Stimulated activated CD8-positive, alpha-beta memory T cell treated with anti-CD3 and anti-CD28 coated beads, Interleukin-12 subunit alpha, Interleukin-12 subunit beta, amount 100 ng/mL, for 24 hours (primary cell): ENCODE data around the gene ADAD2.

Experiments
- DNase-seq: peaks from one replicate; pipeline ENCODE4 v3.0.0-alpha.2; 2020; ENCODE audit errors: extremely low read depth

Gene ADAD2

GRCh38 chr16:84176192-84177053, 14.5 kb upstream of the ADAD2 start:
- no peak for DNase-seq

GRCh38 chr16:84177741-84178073, 13.2 kb upstream of the ADAD2 start:
- DNase-seq = no peak

DNA sequence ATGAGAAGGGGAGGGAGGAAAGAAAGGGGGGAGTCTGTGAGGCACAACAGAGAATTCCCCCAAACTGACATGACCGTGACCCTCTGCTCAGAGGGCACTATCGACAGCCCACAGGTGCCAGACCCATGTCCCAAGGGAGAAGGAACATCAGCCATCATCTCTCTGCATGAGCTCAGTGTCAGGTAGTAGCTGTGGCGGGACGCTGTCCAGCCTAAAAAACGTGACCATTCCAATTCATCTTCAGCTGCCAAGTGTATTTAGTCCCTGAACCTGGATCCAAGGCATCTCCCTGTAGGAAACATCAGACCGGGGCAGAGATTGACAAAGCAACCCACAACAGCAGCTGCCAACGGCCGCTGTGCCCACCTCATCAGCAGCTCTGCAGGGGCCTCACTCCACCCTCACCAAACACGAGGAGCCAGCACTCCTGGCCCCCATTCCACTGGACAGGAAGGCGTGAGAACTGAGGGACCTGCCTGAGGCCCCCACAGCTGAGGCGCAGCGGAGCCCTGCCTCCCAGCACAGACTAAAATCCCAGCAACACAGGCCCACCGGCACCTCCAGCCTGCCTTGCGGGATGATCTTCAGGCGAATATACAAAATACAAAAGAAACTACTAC, 12.7 kb upstream of the ADAD2 start:
- no peak for DNase-seq

GRCh38 chr16:84178892-84179611, 11.9 kb upstream of the ADAD2 start:
- DNase-seq = no peak

- DNase-seq = no peak
Observed at GRCh38 chr16:84179612-84180320, 11.2 kb upstream of the ADAD2 start.

DNA sequence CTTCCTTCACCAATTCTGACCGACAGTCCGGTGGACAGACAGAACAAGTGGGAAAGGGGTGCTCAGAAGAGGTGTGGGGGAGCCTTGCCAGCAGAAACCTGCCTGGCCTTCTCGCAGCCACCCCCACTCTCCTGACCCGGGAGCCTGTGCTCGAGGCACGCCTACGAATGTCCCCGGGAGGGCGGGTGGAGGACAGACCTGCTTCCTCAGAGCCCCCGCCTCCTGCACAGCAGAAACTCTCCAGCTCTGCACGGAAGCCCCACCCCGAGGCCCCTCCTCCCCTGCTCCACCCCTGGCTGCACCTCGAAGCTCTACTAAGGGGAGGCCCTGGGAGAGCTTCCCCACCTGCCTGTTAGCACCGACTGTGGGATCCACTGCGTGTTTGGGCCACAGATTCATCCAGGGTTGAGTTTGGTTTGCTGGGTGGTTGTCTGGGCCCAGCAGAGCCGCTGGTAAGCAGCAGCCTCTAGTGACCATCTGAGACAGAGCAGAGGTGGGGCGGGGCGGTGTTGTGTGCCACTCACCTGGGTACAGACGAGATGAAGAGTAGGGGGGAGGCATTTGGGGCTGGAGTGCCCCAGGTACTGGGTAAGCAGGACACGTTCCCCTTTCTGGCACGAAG, 10.3 kb upstream of the ADAD2 start:
- DNase-seq = no peak

DNA sequence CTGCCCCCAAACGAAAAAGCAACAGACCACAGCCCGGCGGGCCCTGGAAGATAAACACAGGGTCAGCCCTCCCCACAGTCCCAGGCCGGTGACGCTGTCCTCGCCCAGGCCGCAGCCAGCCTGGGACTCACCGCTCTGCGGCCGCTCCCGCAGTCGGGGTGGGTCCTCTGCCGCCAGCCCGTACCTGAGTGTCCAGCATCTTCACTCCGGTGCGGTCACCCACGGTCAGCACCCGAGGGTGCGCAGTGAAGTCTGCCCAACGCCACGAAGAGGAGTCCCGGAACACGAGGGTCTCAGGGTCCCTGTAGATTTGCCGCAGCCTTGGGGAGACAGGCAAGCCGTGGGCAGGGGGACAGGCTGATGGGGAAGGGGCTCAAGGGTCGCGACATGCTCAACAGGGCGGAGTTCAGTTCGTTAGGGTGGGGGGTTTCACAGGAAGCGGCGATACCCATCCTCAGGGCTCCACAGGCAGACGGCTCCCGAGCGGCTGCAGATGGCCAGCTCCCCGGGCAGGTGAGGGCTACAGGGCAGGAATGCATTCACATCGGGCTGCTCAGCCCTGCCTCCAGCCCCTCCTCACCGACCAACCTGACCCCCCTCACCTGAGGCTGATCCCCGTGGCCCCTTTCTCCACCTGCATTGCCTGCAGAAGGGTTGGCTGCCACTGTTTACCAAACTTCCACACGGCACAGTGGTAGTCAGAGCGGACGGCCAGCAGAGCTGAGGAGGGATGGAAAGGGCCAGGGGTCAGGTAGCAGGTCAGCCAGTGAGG, 9.6 kb upstream of the ADAD2 start:
- no peak for DNase-seq

- no peak for DNase-seq
Observed at GRCh38 chr16:84182104-84182503, 8.9 kb upstream of the ADAD2 start.

DNA sequence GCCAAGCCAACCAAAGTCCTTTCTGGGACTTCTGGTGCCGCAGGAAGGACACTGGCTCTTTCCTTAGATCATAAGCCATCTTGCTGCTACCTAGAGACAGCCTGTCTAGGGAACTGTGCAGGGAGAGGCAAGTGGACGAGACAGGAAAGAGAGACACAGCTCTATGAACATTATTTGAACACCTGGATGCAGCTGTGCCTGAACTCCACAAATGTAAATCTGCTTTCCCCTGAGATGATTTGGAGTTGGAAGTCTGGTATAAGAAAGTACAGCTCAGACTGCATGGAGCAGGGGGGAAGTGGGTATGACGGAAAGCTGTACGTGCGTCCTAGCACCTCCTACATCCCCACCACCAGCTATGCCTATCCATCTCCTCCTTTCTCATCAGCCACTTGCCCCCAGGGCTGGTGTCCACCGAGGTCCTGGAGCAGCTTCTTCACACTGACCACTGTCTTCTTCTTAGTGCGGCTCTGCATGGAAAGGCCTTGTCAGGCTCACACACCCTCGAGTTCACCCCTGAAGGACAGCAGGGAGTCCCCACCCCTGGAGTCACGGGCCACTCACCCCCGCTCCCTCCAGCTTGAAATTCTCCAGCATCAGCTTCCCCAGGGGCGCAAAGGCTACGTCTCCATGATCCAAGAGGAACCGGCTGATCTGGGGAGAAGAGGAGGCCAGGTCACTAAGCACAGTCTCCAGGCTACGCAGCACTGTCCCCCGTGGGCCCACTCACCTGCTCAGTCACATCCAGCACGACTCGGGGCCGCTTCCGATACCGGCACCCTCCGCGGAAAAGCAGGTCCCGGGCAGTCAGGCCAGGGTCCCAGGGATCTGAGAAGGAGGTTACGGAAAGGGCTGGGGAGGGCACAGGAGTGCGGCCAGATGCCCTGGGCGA, 8.0 kb upstream of the ADAD2 start:
- DNase-seq = no peak

DNA sequence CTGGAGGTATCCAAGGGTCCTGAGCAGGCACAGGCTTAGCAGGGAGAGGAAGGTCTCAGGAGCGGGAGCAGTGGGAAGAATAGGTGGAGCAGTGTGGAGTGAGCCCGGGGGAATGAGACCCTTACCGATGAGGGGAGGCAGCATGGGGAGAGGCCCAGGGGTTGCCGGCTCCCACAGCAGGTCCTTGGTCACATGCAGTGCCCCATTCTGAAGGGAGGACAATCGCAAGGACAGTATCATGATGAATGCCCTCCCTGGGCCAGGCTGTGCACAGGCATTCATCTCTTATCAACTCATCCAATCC, 7.4 kb upstream of the ADAD2 start:
- no peak for DNase-seq

GRCh38 chr16:84183911-84184591, 6.9 kb upstream of the ADAD2 start:
- no peak for DNase-seq

GRCh38 chr16:84184775-84185174, 6.2 kb upstream of the ADAD2 start:
- no peak for DNase-seq

DNA sequence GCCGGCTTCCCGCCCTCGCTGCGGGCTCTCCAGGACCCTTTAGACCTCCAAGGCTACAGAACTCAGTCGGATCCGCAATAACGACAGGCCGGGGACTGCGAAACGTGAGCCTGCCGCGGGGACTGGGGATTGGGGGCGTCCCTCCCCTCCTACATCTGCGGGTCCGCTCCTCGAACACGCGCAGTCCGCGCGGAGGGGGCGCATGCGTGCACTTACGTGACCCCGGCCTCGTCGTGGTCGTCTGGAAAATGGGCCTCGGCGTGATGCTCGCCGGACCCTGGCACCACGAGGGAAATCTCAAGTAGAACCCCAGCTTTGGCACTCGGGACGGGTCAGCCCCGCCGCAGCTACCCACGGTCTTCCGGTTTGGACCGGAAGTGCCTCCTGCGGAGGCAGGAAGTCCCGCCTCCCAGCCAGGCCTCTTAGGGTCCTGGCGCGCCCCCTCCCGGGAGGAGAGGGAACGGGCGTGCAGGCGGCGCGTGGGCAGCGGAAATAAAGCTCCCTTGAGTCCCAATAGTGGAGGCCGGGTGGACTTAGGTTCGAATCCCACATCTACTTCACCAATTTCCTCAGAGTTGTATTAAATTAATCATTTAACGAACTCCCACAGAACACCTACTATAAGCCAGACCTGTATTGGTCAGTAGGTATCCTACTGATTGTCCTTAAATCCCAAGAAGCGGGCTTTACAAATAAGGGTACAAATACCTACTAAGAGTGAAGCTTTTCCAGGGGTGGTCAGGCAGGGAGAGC, 4.1 kb upstream of the ADAD2 start, which contains the start of gene TAF1C:
TSS of gene TAF1C (minus strand) at position 373 of the 753 bp plus-strand sequence. CDS start 2,069 bp downstream, outside the sequence.
- DNase-seq = peak; percentile 79

DNA sequence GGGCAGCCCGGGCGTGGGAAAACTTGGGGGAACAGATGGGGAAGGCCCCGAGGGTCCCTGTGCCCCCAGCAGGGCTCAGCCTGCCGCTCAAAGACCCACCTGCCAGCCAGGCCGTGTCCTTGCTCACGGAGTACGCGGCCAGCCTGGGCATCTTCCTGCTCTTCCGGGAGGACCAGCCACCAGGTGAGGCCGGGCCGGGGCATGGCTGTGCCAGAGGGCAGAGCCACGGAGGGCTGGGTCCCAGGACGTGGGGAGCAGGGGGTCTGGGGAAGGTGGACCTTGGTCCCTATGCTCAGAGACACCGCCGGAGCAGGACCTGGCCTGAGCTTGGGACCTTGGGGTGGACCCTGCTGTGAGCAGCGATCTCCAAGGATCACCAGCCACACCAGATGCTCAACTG, 509 bp downstream of the ADAD2 start:
- DNase-seq = no peak

DNA sequence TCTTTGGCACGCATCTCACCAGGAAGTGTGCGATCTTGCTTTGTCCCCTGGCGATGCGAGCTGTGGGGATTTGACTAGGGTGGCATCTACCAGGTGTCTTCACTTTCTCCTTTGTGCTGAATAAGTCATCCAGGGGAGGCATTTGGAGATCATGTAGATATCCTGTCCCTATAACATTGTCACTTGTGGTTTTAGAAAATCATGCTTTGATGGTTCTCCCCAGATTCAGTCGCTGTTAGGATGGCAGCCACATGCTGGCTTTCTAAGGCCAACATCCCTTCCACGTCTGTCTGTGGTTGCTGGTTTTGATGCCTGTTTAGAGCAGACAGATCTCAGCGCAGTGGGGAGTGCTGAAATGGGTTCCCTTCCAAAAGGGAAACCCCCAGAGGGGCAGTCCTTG, 2.5 kb downstream of the ADAD2 start:
- no peak for DNase-seq

GRCh38 chr16:84194018-84194417, 3.1 kb downstream of the ADAD2 start:
- DNase-seq = no peak

DNA sequence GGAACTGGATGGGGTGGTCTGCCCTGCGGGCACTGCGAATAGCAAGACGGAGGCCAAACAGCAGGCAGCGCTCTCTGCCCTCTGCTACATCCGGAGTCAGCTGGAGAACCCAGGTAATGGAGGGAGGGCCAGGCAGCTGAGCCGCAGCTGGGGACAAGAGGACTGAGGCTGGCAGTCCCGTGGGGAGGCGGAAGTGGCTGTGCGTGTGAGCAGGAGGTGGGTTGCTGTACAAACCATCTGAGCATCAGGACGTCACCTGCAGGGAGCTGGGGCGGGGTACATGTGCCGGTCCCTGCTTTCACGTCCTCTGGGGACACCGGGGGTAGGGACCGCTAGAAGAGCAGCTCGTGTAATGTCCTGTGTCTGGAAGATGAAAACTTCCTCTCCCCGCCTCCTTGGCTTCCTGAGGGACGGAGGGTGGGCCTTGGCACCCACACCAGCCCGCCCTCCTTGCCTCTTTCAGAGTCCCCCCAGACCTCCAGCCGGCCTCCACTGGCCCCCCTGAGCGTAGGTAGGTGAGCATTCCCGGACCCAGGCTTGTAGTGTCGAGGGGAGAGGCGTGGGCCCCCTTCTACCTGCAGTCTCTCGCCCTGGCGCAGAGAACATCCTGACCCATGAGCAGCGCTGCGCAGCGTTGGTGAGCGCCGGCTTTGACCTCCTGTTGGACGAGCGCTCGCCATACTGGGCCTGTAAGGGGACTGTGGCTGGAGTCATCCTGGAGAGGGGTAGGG, 3.7 kb downstream of the ADAD2 start:
- no peak for DNase-seq
